ENCODE results near the gene IQSEC1. TPM values are rescaled to one million over a fixed set of nuclear protein-coding genes. Genes with fewer than 3 reads are reported as not detected.

The IQSEC1 gene
- total and polyA plus RNA-seq, 2 donors (not counting 1 experiment from before 2014, with no cell fraction given): 96.7 to 222 TPM

GRCh38 chr3:13091898-13092611 lies 18.8 kb upstream of the IQSEC1 start:
- CTCF ChIA-PET: interaction anchor here (0.5 to 6.4 kb wide), 90 partner anchors 10 to 558 kb away, joined by 3 to 114 read pairs (median 5); partner anchors contain the start of genes HDAC11, IQSEC1 and RPL32
- no peak overlapping the region for H2AFZ ChIP-seq (ENCODE audit: insufficient read depth, low read depth, low read length, poor library complexity, severe bottlenecking)
- no peak overlapping the region for H3K9ac ChIP-seq (ENCODE audit: low read length)
- Mint-ChIP-seq H3K4me1 (peaks cover 67% of the 10 kb centered on the region), H3K27ac (peak overlapping the region; percentile 59), H3K4me3 (no peak overlapping the region), H3K9me3 (ENCODE audit: insufficient read depth) (no peaks in the 10 kb centered on the region), H3K27me3 (peaks cover 16% of the 10 kb centered on the region)
- DNase-seq (peak; percentile 92), ATAC-seq (ENCODE audit: low read depth) (peak; percentile 43)
- H3K79me2 ChIP-seq (ENCODE audit: control insufficient read depth, insufficient read depth, low read length): peaks cover 16% of the 10 kb centered on the region
- H3K9me3 ChIP-seq (ENCODE audit: control extremely low read depth in 1 of 3, control insufficient read depth in 2 of 3, insufficient read depth in 1 of 3, low read length in 2 of 3): peaks cover 0 to 18% (median 0%) of the 10 kb centered on the region in 3 donors
- H3K36me3 ChIP-seq (replicated peaks in 1 of 2; ENCODE audit: control extremely low read depth in 1 of 2, control insufficient read depth in 1 of 2, extremely low read depth in 1 of 2, insufficient read depth in 2 of 2, low read length in 1 of 2): no peaks in the 10 kb centered on the region
- H3K4me1 ChIP-seq (ENCODE audit: control insufficient read depth in 2 of 2, insufficient read depth in 2 of 2, low read length in 2 of 2): peaks cover 47 to 67% of the 10 kb centered on the region in 2 donors
- intact Hi-C loops (cut with micrococcal nuclease): loop anchor here (1.0 to 10.0 kb wide), 7 partner anchors 18 to 360 kb away; no protein-coding TSS in a partner anchor
- H3K27ac ChIP-seq (ENCODE audit: low read length in 2 of 2): no peak overlapping the region
- 26% methylated on average over 16 of the region's 20 CpGs for WGBS (ENCODE audit: insufficient coverage)
- no peak overlapping the region for H3K4me3 ChIP-seq (ENCODE audit: control extremely low read depth in 1 of 5, extremely low read depth in 1 of 5, insufficient read depth in 1 of 5, low read depth in 2 of 5, low read length in 4 of 5)
- POLR2A ChIA-PET: interaction anchor here (0.8 to 2.3 kb wide), 6 partner anchors 18 to 360 kb away, joined by 3 to 8 read pairs (median 8); partner anchors contain the start of gene IQSEC1
- H3K4me2 ChIP-seq (replicated peaks; ENCODE audit: low read depth, low read length, poor library complexity, severe bottlenecking): peak overlapping the region; percentile 59
- no peaks in the 10 kb centered on the region for H4K20me1 ChIP-seq (ENCODE audit: control insufficient read depth, insufficient read depth, low read length, poor library complexity, severe bottlenecking)
- TF ChIP-seq EZH2 (IDR thresholded peaks at IDR 0.05; ENCODE audit: borderline replicate concordance, insufficient read depth, low read depth, low read length, poor library complexity, severe bottlenecking) (no peak), CTCF (IDR thresholded peaks at IDR 0.05) (peak; percentile 92)
- H3K27me3 ChIP-seq (replicated peaks in 1 of 4; ENCODE audit: control extremely low read depth in 1 of 4, control insufficient read depth in 3 of 4, insufficient read depth in 4 of 4, low read length in 3 of 4): peaks cover 0 to 14% (median 2%) of the 10 kb centered on the region in 4 experiments
